ENCODE data around the gene ECSIT.

DNA sequence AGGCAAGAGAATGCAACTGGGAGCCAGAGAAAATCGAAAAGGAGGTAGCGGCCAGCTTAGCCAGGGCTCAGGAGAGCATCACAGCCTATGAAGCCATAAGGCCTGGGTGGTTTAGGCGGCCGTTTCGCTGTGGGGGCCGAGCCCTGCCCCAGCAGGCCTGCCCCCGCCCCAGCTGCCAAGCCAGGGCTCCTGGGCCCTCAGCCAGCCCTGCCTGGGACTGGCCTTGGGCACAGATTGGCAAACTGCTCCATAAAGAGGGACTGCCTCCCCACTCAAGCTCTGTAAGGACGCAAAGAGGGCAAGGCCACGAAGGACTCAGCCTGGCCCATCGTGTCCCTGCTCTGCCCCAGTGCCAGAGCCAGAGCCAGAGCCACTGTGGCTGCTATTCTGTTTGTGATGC is 33.5 kb downstream of the ECSIT start:
- TF ChIP-seq FOXP2 (optimal IDR thresholded peaks at IDR 0.05; ENCODE audit: borderline replicate concordance, extremely low read depth, extremely low read length, insufficient read depth) (no peak), SIN3A (IDR thresholded peaks at IDR 0.05; ENCODE audit: borderline replicate concordance, insufficient read depth, low read length) (no peak)

Measured in PFSK-1 (cell line).